T47D (cell line): Measurements from ENCODE around the gene MRTFB.
A peak's percentile ranks its signal among the peaks of the same experiment; 100 is the strongest.
"Not testable (repeated sequence)": the region's sequence is repeated elsewhere in the genome, so short reads cannot be mapped to it uniquely, and the experiment has no call there.

ENCODE experiments used
- DNase-seq, 2 experiments: peaks; one replicate each; pipeline versions ENCODE4 v3.0.0 to v3.0.0-alpha.2; 2011 to 2012; ENCODE audit warnings: low read depth in 1 of 2, low spot score in 1 of 2
- JUND ChIP-seq: IDR thresholded peaks from 2 replicates; pipeline ENCODE4 v1.6.1; 2012; ENCODE audit warnings: low read depth
- in situ Hi-C: cut with HindIII; loops from 2 replicates; pipeline ENCODE4 v1.10.0; 2016; ENCODE audit warnings: low sequenced_read_pairs, low pct_unique_long_range_greater_than_20kb

Gene MRTFB

DNA sequence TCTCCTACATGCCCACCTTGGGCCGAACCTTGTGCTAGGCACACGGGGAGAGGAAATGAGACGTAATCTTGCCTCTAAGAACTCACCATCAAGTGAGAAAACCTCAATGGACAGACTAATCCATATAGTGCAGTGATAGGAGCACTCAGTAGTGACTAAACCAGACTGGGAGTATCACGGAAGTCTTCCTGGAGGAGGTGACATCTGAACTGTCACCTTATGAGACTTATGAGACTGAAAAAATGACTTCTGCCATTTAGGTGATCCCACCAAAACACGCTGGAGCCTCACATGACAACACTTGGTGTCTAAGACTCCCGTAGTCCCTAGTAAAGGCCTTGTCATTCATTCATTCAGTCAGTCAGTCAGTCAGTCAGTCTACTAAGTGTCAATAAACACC lies 27.3 kb upstream of the MRTFB start:
- no peak for DNase-seq
- in situ Hi-C loops = no loop called here
- TF ChIP-seq JUND = no peak

DNA sequence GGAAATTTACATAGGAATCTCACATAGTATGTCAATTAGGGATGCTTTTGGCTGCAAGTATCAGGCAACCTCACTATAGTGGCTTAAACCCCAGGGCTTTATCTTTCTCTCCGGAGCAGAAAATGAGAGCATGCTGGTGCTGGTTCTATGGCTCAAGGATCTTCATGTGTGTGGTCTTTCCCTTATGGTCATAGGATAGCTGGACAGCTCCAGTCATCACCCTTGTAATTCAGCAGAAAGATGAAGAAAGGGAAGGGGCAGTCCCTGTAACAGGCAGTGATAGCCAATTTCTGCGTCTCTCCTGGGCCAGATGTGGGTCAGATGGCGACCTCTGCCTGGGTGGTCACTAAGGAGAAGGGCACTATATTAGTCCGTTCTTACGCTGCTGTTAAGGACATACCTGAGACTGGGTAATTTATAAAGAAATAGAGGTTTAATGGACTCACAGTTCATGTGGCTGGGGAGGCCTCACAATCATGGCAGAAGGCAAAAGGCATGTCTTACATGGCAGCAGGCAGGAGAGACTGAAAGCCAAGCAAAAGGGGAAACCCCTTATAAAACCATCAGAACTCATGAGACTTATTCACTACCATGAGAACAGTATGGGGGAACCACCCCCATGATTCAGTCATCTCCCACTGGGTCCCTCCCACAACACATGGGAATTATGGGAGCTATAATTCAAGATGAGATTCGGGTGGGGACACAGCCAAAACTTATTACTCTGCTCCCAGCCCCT lies 23.8 kb upstream of the MRTFB start:
- in situ Hi-C loops, DNase-seq: not testable (repeated sequence)

DNA sequence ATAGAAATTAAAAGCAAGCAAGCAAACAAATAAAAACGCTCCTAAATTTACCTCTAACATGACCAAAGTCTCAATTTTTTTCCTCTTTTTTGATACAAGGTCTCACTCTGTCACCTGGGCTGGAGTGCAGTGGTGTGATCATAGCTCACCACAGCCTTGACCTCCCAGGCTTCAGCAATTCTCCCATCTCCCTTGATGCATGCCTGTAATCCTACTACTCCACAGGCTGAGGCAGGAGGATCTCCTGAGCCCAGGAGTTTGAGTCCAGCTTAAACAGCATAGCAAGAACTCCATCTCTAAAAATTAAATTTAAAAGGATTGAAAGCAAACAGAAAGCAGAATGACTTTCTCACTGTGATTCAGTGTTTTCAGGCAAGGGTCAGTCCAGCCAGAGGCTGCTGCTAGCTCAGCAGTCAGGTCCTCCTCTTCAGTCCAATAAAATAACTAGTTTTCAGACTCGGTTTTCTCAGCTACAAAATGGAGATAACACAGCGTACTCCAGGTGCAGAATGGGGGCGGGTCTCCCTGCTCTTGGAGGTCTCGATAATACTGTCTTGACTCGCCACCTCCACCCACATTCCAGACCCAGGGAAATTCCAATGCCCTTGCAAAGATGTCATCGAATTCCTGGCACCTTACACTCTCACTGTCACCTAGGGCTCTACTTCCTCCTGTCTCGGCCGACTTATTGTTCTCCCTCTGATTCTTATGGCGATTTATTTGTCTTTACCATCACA lies 20.7 kb upstream of the MRTFB start:
- no peak for TF ChIP-seq JUND
- in situ Hi-C loops = no loop called here
- DNase-seq = peak; percentile 16 to 75

DNA sequence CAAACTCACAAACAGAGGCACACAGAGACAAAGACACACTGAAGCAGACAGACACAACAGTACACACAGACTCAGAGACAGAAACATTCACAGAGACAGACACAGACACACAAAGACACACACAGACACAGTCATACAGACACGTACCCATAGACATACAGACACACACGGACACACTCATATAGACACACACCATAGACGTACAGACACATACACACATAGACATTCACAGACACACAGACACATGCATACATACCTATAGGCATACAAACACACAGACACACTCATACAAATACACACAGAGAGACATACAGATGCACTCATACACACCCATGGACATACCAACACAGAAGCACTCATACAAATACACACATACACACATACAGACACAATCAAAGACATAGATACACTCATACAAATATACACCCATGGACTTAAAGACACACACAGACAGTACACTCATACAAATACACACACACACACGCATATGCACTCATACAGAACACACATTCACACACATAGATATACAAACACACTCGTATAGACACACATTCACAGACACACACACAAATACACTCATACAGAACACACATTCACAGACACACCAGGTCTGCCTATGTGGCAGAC lies 19.9 kb upstream of the MRTFB start:
- no peak for TF ChIP-seq JUND
- no peak for DNase-seq
- in situ Hi-C loops = no loop called here

DNA sequence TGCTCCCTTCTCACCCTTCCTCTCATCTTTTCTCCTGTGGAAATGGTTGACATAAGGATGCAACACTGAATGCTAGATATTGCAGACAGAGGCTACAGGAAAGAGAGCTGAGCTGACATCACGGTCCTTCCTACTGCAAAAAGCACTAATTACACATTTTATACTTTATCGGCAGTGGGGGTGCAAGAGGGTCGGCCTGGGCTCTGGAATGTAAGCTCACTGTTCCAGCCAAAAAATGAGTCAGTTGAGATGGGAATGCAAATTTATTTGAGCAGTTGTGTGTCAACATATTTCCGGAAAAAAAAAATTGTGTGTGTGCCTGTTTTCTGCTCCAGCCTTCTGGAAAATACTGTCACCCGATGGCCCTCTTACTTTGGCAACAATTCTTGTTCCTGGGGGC lies 14.1 kb upstream of the MRTFB start:
- in situ Hi-C loops = no loop called here
- no peak for TF ChIP-seq JUND
- no peak for DNase-seq

DNA sequence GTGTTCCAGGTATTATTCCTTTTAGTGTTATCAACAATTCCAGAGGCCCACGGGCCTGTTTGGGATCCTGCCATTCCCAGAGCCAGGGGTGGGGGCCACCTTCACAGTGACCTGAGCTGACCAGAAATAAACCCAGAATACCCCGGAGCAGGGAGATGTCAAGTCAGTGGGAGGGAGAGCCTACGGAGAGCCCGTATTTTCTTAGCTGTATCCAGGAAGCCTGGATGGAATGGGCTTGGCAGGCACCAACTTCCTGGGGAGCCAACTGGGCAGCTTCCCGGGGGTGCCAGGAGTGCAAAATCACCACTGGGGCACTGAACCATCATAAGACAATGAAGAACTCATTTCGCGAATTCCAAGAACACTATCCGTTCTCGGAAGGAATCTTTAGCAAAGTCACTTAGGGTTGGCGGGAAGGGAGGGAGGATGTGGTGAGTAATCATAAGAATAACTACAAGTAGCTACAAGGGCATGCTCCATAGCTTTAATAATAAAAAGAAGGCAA lies 13.2 kb upstream of the MRTFB start:
- in situ Hi-C loops = no loop called here
- TF ChIP-seq JUND = no peak
- no peak for DNase-seq

DNA sequence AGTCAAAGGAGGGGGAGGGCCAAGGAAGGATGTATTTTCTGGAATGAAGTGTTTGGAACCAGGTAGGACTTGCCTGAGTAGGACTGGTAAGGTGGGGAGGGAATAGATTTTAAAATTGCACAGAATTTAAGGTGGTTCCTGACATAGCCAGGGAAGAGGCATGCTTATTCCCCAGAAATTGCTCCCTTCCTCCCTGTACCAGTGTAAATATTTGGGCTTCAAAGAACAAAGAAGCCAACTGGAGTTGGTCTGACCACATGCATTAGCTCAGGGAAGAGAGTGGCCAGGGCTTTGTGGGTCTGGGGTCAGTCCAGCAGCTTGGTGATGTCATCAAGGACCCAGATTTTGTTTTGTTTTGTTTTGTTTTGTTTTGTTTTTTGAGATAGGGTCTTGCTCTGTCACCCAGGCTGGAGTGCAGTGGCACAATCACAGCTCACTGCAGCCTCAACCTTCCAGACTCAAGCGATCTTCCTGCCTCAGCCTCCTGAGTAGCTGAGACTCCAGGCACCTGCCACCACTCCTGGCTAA lies 9.3 kb upstream of the MRTFB start:
- TF ChIP-seq JUND = no peak
- in situ Hi-C loops = no loop called here

DNA sequence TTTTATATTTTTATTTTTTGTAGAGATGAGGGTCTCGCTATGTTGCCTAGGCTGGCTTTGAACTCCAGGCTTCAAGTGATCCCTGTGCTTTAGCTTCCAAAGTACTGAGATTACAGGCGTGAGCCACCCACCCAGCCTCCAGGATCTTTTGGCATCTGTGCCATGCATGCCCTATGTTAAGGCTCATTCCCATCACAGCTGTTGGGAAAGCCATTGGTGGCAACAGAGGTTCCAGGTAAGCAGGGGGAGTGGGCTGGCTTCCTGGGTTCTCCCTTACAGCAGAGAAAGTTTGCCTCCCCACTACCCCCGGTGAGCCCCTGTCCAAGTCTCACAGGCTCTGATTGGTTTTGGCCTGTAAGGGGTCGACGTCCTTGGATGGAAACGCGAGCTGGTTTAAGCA lies 8.9 kb upstream of the MRTFB start:
- TF ChIP-seq JUND = no peak
- in situ Hi-C loops = no loop called here
- no peak for DNase-seq

More for the DNA sequence above, 9.3 kb upstream of the MRTFB start:
- no peak for DNase-seq

DNA sequence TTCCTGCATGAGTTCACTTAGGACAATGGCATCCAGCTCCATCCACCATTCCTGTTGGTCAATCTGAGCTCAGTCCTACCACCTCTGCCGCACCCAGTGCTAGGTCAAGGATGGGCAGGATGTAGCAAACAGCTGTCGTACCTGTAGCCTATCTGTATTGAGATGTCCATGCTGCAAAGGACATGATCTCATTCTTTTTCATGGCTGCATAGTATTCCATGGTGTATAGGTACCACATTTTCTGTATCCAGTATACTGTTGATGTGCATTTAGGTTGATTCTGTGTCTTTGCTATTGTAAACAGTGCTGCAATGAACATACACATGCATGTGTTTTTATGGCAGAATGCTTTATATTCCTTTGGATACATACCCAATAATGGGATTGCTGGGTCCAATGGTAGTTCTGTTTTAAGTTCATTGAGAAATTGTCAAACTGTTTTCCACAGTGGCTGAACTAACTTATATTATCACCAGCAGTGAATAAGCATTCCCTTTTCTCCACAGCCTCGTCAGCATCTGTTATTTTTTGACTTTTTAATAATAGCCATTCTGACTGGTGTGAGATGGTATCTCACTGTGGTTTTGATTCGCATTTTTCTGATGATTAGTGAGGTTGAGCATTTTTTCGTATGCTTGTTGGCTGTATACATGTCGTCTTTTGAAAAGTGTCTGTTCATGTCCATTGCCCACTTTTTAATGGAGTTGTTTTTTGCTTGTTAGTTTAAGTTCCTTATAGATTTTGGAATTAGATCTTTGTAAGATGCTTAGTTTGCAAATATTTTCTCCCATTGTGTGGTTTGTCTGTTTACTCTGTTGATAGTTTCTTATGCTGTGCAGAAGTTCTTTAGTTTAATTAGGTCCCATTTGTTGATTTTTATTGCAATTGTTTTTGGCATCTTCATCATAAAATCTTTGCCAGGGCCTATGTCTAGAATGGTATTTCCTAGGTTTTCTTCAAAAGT lies 7.2 kb upstream of the MRTFB start:
- in situ Hi-C loops = no loop called here
- DNase-seq = no peak
- TF ChIP-seq JUND = no peak

DNA sequence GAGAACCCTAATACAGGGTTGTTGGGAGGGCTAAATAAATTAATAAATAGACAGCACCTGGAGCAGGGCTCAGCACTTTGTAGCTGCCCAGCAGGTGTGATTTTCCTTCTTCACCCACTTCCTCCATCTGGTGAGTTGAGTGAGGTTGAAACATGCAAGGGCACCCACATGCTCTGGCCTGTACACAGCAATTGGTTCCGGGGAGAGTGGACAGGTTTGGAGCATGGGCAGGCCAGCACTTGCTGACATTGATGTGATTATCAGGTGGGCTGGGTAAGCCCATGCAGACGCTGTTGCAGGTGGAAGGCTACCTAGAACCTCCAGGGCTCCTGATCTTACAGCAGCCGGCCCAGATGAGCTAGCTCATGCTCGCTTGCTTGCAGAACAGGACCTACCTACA lies 1.3 kb upstream of the MRTFB start:
- DNase-seq = no peak
- in situ Hi-C loops = no loop called here
- TF ChIP-seq JUND = no peak

DNA sequence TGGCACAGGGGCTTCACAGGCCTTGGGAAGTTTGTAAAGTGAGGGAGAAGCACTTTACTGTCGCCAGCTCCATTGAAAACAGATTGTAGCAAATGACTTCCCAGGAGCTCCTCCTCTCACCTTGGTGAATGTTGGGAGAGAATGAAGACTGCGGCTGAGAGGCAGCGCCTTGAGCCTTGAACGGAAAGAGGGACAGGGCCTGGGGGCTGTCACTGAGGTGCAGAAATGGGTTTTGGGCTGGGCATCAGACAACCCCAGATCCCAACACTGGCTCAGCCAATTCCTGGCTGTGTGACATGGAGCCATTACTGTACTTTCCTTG lies 603 bp upstream of the MRTFB start:
- TF ChIP-seq JUND = no peak
- no peak for DNase-seq
- in situ Hi-C loops = no loop called here
